ENCODE results near the gene GPRC5A. TPM values are rescaled to one million over a fixed set of nuclear protein-coding genes. Genes with fewer than 3 reads are reported as not detected.
"Not testable (repeated sequence)": the region's sequence is repeated elsewhere in the genome, so short reads cannot be mapped to it uniquely, and the experiment has no call there.

GPRC5A gene
- total RNA-seq, 1 donor = 4.7 TPM

DNA sequence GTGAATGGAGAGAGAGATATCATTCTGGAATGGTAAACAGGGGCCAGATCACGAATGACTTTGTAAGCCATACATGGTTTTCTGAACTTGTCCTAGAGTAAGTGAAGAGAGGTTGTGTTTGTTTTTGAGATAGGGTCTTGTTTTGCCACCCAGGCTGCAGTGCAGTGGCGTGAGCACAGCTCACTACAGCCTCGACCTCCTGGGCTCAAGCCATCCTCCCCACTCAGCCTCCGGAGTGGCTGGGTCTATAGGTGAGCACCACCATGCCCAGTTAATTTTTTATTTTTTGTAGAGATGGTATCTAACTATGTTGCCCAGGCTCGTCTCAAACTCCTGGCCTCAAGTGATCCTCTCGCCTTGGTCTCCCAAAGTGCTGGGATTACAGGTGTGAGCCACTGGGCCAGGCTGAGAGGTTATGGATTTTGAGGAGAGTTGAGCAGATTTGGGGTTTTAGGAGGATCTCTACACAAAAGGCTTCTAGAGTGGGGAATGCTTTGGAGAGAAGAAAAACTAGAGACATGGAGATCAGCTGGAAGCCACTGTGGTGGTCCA, 19.7 kb upstream of the GPRC5A start:
- Histone ChIP-seq H3K27ac (ENCODE audit: low read depth, low read length) (peak overlapping the region; percentile 87), H3K36me3 (ENCODE audit: insufficient read depth, low read length) (peaks cover 3% of the 10 kb centered on the region), H3K4me1 (ENCODE audit: insufficient read depth, low read length) (peaks cover 40% of the 10 kb centered on the region), H3K27me3 (ENCODE audit: insufficient read depth, low read length) (no peaks in the 10 kb centered on the region), H4K20me1 (ENCODE audit: insufficient read depth, low read length) (no peaks in the 10 kb centered on the region), H3K4me2 (ENCODE audit: insufficient read depth, low read length) (no peak overlapping the region), H3K4me3 (ENCODE audit: insufficient read depth, low read length) (no peak overlapping the region), H3K9me3 (ENCODE audit: low read depth, low read length) (no peaks in the 10 kb centered on the region), H2AFZ (ENCODE audit: low read length) (no peak overlapping the region), H3K79me2 (ENCODE audit: insufficient read depth, low read length) (no peaks in the 10 kb centered on the region)
- no peak for TF ChIP-seq CTCF (IDR thresholded peaks at IDR 0.05; ENCODE audit: extremely low read depth, low read depth, low read length)
- DNase-seq (ENCODE audit: insufficient read length, low spot score, missing footprints) = no peak

DNA sequence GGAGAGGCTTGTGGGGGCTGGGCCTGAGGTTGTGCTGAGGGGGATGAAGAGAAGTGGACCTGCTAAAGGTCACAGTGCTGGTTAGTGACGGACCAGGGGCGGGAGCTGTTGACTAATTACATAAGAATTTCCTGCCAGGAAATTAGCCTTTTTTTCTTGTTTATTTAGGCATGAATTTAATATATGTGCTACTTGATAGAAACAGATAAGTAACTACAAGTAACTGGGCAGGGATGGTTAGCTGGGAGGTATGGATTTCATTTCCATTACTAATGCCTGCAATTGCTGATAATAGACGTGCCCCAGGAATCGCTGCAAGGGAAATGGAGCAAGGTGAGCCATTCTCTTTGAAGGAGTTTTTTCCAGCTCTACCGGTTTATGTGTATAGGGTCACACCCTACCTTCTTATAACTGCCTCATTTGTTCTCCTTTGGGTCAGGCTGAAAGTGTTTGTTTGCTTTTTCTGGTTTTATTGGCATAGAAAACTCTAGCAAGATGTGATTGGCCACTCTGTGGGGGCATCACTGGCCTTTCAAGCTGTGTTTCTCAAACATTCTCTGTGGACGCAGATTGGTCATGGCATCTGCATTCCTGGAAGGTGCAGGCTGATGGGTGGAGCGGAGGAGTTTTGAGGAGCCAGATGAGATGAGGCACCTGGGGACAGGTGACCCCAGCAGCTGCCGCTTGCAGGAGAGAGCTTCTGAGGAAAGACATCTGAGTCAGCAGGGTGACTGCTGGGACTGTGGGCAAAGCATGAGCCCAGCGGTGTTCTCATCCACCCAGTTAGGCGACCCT, 19.0 kb upstream of the GPRC5A start:
- no peak for TF ChIP-seq CTCF (IDR thresholded peaks at IDR 0.05; ENCODE audit: extremely low read depth, low read depth, low read length)
- Histone ChIP-seq H3K4me2 (ENCODE audit: insufficient read depth, low read length) (peak overlapping the region; percentile 40), H3K27ac (ENCODE audit: low read depth, low read length) (peak overlapping the region; percentile 87), H3K4me3 (ENCODE audit: insufficient read depth, low read length) (peak overlapping the region; percentile 3), H3K36me3 (ENCODE audit: insufficient read depth, low read length) (peaks cover 3% of the 10 kb centered on the region), H3K27me3 (ENCODE audit: insufficient read depth, low read length) (no peaks in the 10 kb centered on the region), H4K20me1 (ENCODE audit: insufficient read depth, low read length) (no peaks in the 10 kb centered on the region), H3K4me1 (ENCODE audit: insufficient read depth, low read length) (peaks cover 40% of the 10 kb centered on the region), H3K9me3 (ENCODE audit: low read depth, low read length) (no peaks in the 10 kb centered on the region), H2AFZ (ENCODE audit: low read length) (no peak overlapping the region), H3K79me2 (ENCODE audit: insufficient read depth, low read length) (no peaks in the 10 kb centered on the region)
- DNase-seq (ENCODE audit: insufficient read length, low spot score, missing footprints) = peak; percentile 62

DNA sequence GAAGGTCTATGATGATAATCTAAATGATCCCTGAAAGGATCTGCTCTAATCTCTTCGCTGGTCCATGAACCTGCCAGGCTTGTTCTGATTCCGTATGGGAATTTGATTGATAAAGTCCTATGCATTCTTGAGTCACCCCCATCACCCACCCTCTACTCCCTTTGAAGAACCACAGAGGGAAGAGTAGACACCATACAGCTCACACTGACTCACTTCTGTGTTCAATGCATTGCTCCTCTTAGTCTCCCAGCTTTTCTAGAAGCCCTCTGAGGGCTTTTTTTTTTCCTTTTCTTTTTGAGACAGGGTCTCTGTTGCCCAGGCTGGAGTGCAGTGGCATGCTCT, 18.5 kb upstream of the GPRC5A start:
- H3K4me3 ChIP-seq (ENCODE audit: insufficient read depth, low read length) = peak overlapping the region; percentile 3
- no peak overlapping the region for H2AFZ ChIP-seq (ENCODE audit: low read length)
- TF ChIP-seq CTCF (IDR thresholded peaks at IDR 0.05; ENCODE audit: extremely low read depth, low read depth, low read length) = no peak
- no peaks in the 10 kb centered on the region for H3K9me3 ChIP-seq (ENCODE audit: low read depth, low read length)
- no peaks in the 10 kb centered on the region for H3K79me2 ChIP-seq (ENCODE audit: insufficient read depth, low read length)
- DNase-seq (ENCODE audit: insufficient read length, low spot score, missing footprints) = peak; percentile 66
- H4K20me1 ChIP-seq (ENCODE audit: insufficient read depth, low read length) = no peaks in the 10 kb centered on the region
- H3K27me3 ChIP-seq (ENCODE audit: insufficient read depth, low read length) = no peaks in the 10 kb centered on the region
- peaks cover 40% of the 10 kb centered on the region for H3K4me1 ChIP-seq (ENCODE audit: insufficient read depth, low read length)
- no peaks in the 10 kb centered on the region for H3K36me3 ChIP-seq (ENCODE audit: insufficient read depth, low read length)
- peak overlapping the region; percentile 87 for H3K27ac ChIP-seq (ENCODE audit: low read depth, low read length)
- peak overlapping the region; percentile 40 for H3K4me2 ChIP-seq (ENCODE audit: insufficient read depth, low read length)

DNA sequence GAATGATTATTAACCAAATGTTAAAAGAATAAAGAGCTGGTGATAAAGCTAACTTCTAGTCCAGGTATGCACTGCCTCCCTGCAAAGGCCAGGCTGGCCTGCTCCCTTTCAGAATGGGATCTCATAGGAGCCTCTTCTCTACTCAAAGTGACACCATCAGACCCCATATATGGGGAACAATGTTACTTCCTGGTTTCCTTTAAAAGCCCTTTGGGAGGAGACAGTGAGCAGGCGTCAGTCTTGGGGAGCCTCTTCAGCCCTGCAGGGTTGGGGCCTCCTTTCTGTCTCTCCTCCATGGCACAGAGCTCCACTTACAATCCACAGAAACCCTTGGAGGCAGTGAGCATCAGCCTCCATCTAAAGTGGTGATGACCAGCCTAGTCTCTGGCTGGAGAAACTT, 17.3 kb upstream of the GPRC5A start:
- Histone ChIP-seq H3K79me2 (ENCODE audit: insufficient read depth, low read length) (no peaks in the 10 kb centered on the region), H4K20me1 (ENCODE audit: insufficient read depth, low read length) (no peaks in the 10 kb centered on the region), H3K9me3 (ENCODE audit: low read depth, low read length) (no peaks in the 10 kb centered on the region), H2AFZ (ENCODE audit: low read length) (no peak overlapping the region), H3K4me2 (ENCODE audit: insufficient read depth, low read length) (no peak overlapping the region), H3K4me3 (ENCODE audit: insufficient read depth, low read length) (no peak overlapping the region), H3K27ac (ENCODE audit: low read depth, low read length) (peak overlapping the region; percentile 87), H3K27me3 (ENCODE audit: insufficient read depth, low read length) (no peaks in the 10 kb centered on the region), H3K4me1 (ENCODE audit: insufficient read depth, low read length) (peaks cover 40% of the 10 kb centered on the region), H3K36me3 (ENCODE audit: insufficient read depth, low read length) (no peaks in the 10 kb centered on the region)
- TF ChIP-seq CTCF (IDR thresholded peaks at IDR 0.05; ENCODE audit: extremely low read depth, low read depth, low read length) = no peak
- DNase-seq (ENCODE audit: insufficient read length, low spot score, missing footprints) = no peak

GRCh38 chr12:12875301-12875700, 16.1 kb upstream of the GPRC5A start:
- not testable (repeated sequence) for H3K27me3 ChIP-seq (ENCODE audit: insufficient read depth, low read length); H3K36me3 ChIP-seq (ENCODE audit: insufficient read depth, low read length); DNase-seq (ENCODE audit: insufficient read length, low spot score, missing footprints); H3K4me3 ChIP-seq (ENCODE audit: insufficient read depth, low read length); H3K9me3 ChIP-seq (ENCODE audit: low read depth, low read length); H3K79me2 ChIP-seq (ENCODE audit: insufficient read depth, low read length); H4K20me1 ChIP-seq (ENCODE audit: insufficient read depth, low read length); H3K4me2 ChIP-seq (ENCODE audit: insufficient read depth, low read length); H3K27ac ChIP-seq (ENCODE audit: low read depth, low read length); H2AFZ ChIP-seq (ENCODE audit: low read length)
- peaks cover 37% of the 10 kb centered on the region for H3K4me1 ChIP-seq (ENCODE audit: insufficient read depth, low read length)
